ENCODE results near the gene GARIN5A.
A peak's percentile ranks its signal among the peaks of the same experiment; 100 is the strongest.
"Not testable (repeated sequence)": the region's sequence is repeated elsewhere in the genome, so short reads cannot be mapped to it uniquely, and the experiment has no call there.

GARIN5A gene

GRCh38 chr19:50447053-50447452 is 29.6 kb downstream of the GARIN5A start:
- TF ChIP-seq Cebpa-rat (IDR thresholded peaks at IDR 0.05) = no peak
- no peak overlapping the region for H3K27ac ChIP-seq
- no peak overlapping the region for H3K4me2 ChIP-seq
- H3K4me1 ChIP-seq = peaks cover 0 to 8% (median 6%) of the 10 kb centered on the region in 10 experiments; a peak in 8 of 20 replicates
- peaks cover 0 to 12% (median 0%) of the 10 kb centered on the region in 11 experiments; a peak in 6 of 22 replicates for H3K9me3 ChIP-seq (replicated peaks in 1 of 11)
- H3K36me3 ChIP-seq = no peaks in the 10 kb centered on the region
- no peak overlapping the region for H3K4me3 ChIP-seq
- H3K9ac ChIP-seq = no peak overlapping the region
- H3K27me3 ChIP-seq = no peaks in the 10 kb centered on the region
- no peaks in the 10 kb centered on the region for H4K20me1 ChIP-seq

- H3K27ac ChIP-seq = no peak overlapping the region
- peaks cover 0 to 12% (median 0%) of the 10 kb centered on the region in 11 experiments; a peak in 6 of 22 replicates for H3K9me3 ChIP-seq (replicated peaks in 1 of 11)
- TF ChIP-seq Cebpa-rat (IDR thresholded peaks at IDR 0.05) = no peak
- no peaks in the 10 kb centered on the region for H4K20me1 ChIP-seq
- no peak overlapping the region for H3K9ac ChIP-seq
- no peak overlapping the region for H3K4me3 ChIP-seq
- H3K4me1 ChIP-seq = peaks cover 0 to 4% (median 0%) of the 10 kb centered on the region in 10 experiments; a peak in 1 of 20 replicates
- no peak overlapping the region for H3K4me2 ChIP-seq
- H3K36me3 ChIP-seq = no peaks in the 10 kb centered on the region
- H3K27me3 ChIP-seq = no peaks in the 10 kb centered on the region
Observed at GRCh38 chr19:50444059-50444458, 32.6 kb downstream of the GARIN5A start.

GRCh38 chr19:50439130-50439529 is 37.5 kb downstream of the GARIN5A start:
- H3K9ac ChIP-seq; H3K9me3 ChIP-seq (replicated peaks in 1 of 11); H3K27me3 ChIP-seq; H3K4me3 ChIP-seq; H3K36me3 ChIP-seq; H3K27ac ChIP-seq; H3K4me2 ChIP-seq; H4K20me1 ChIP-seq: not testable (repeated sequence)
- H3K4me1 ChIP-seq = peaks cover 16 to 29% (median 26%) of the 10 kb centered on the region in 10 experiments

DNA sequence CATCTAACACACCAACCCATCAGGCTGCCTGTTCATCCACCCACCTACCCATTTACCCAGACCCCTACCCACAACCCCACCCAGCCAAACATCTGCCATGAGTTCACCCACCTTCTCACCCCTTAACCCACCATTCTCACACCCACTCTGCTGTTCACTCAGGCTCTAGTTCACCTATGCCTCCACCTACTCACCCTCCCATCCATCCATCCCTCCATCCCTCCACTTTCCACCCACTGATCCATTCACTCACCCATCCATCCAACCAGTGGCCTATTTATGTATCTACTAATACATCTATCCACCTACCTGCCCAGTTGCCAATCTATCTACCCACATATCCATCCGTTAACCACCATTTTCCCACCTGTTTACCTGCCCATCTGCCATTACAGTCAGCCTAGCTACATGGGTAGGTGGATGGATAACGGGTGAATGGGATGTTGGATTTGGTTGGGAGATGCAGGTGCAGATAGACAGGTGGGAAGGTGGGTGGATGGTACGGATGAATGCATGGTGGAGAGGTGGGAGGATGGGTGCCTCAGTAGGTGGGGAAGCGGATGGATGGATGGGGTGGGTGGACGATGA is 38.7 kb downstream of the GARIN5A start:
- H3K27ac ChIP-seq = no peak overlapping the region
- H3K4me2 ChIP-seq = no peak overlapping the region
- H3K4me3 ChIP-seq = no peak overlapping the region
- no peaks in the 10 kb centered on the region for H3K36me3 ChIP-seq
- H3K9ac ChIP-seq = no peak overlapping the region
- no peaks in the 10 kb centered on the region for H3K9me3 ChIP-seq (replicated peaks in 1 of 11)
- no peak for TF ChIP-seq Cebpa-rat (IDR thresholded peaks at IDR 0.05)
- peaks cover 28 to 41% (median 37%) of the 10 kb centered on the region in 10 experiments for H3K4me1 ChIP-seq
- peaks cover 0 to 3% (median 0%) of the 10 kb centered on the region in 11 experiments; a peak in 2 of 22 replicates for H4K20me1 ChIP-seq
- H3K27me3 ChIP-seq = peaks cover 0 to 17% (median 0%) of the 10 kb centered on the region in 11 experiments; a peak in 3 of 22 replicates

GRCh38 chr19:50435627-50436026 is 41.0 kb downstream of the GARIN5A start:
- Histone ChIP-seq H3K4me3 (peak overlapping the region in 2 of 10 experiments; percentile 3 to 48; a peak in 1 of 20 replicates), H3K9ac (peak overlapping the region in 9 of 11 experiments; percentile 31 to 82 (median 62); a peak in 13 of 22 replicates), H3K36me3 (no peaks in the 10 kb centered on the region), H3K4me2 (peak overlapping the region; percentile 2 to 99 (median 93); a peak in 21 of 22 replicates), H3K9me3 (replicated peaks in 1 of 11) (no peaks in the 10 kb centered on the region), H4K20me1 (peaks cover 0 to 8% (median 0%) of the 10 kb centered on the region in 11 experiments; a peak in 2 of 22 replicates), H3K27me3 (peaks cover 0 to 23% (median 0%) of the 10 kb centered on the region in 11 experiments; a peak in 3 of 22 replicates), H3K27ac (peak overlapping the region in 8 of 11 experiments; percentile 33 to 87 (median 80); a peak in 13 of 22 replicates), H3K4me1 (peaks cover 42 to 60% (median 53%) of the 10 kb centered on the region in 10 experiments)
- TF ChIP-seq Cebpa-rat (IDR thresholded peaks at IDR 0.05) = no peak

- H3K4me1 ChIP-seq = peaks cover 43 to 64% (median 57%) of the 10 kb centered on the region in 10 experiments
- H3K4me3 ChIP-seq = peak overlapping the region in 4 of 10 experiments; percentile 3 to 48 (median 35); a peak in 5 of 20 replicates
- TF ChIP-seq Cebpa-rat (IDR thresholded peaks at IDR 0.05) = no peak
- peak overlapping the region in 9 of 11 experiments; percentile 10 to 87 (median 78); a peak in 15 of 22 replicates for H3K27ac ChIP-seq
- H3K4me2 ChIP-seq = peak overlapping the region; percentile 2 to 99 (median 93); a peak in 21 of 22 replicates
- peak overlapping the region in 9 of 11 experiments; percentile 31 to 82 (median 62); a peak in 14 of 22 replicates for H3K9ac ChIP-seq
- H3K36me3 ChIP-seq = no peaks in the 10 kb centered on the region
- H4K20me1 ChIP-seq = peaks cover 0 to 8% (median 0%) of the 10 kb centered on the region in 11 experiments; a peak in 2 of 22 replicates
- peaks cover 0 to 23% (median 0%) of the 10 kb centered on the region in 11 experiments; a peak in 3 of 22 replicates for H3K27me3 ChIP-seq
- H3K9me3 ChIP-seq (replicated peaks in 1 of 11) = no peaks in the 10 kb centered on the region
Observed at GRCh38 chr19:50435221-50435620, 41.4 kb downstream of the GARIN5A start.

DNA sequence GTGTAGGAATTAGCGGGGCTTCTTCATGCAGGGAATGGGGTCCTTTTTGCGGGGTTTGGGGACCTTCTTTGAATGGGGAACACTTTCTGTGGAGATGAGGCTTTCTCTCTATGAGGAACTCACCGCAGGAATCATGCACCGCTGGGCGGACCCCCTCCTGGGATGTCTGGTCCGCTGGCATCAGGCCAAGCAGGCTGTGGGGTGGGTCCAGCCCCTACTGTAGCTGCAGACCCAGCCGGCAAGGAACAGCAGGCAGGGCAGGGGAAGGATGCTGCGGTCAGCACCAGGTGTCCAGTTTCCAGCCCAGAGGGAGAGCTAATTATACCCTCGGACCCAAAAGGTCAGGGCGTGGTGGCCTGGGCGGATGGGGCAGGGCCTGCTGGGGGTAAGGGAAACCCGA is 42.1 kb downstream of the GARIN5A start:
- peak overlapping the region in 8 of 11 experiments; percentile 59 to 89 (median 82); a peak in 18 of 22 replicates for H3K27ac ChIP-seq
- peaks cover 43 to 71% (median 64%) of the 10 kb centered on the region in 10 experiments for H3K4me1 ChIP-seq
- no peaks in the 10 kb centered on the region for H3K36me3 ChIP-seq
- peak overlapping the region in 9 of 11 experiments; percentile 21 to 82 (median 75); a peak in 15 of 22 replicates for H3K9ac ChIP-seq
- H3K27me3 ChIP-seq = peaks cover 0 to 23% (median 0%) of the 10 kb centered on the region in 11 experiments; a peak in 3 of 22 replicates
- peak overlapping the region in 8 of 10 experiments; percentile 28 to 57 (median 44); a peak in 11 of 20 replicates for H3K4me3 ChIP-seq
- H3K9me3 ChIP-seq (replicated peaks in 1 of 11) = no peaks in the 10 kb centered on the region
- TF ChIP-seq Cebpa-rat (IDR thresholded peaks at IDR 0.05) = no peak
- peak overlapping the region; percentile 82 to 99 (median 98) for H3K4me2 ChIP-seq
- peaks cover 0 to 8% (median 0%) of the 10 kb centered on the region in 11 experiments; a peak in 2 of 22 replicates for H4K20me1 ChIP-seq

DNA sequence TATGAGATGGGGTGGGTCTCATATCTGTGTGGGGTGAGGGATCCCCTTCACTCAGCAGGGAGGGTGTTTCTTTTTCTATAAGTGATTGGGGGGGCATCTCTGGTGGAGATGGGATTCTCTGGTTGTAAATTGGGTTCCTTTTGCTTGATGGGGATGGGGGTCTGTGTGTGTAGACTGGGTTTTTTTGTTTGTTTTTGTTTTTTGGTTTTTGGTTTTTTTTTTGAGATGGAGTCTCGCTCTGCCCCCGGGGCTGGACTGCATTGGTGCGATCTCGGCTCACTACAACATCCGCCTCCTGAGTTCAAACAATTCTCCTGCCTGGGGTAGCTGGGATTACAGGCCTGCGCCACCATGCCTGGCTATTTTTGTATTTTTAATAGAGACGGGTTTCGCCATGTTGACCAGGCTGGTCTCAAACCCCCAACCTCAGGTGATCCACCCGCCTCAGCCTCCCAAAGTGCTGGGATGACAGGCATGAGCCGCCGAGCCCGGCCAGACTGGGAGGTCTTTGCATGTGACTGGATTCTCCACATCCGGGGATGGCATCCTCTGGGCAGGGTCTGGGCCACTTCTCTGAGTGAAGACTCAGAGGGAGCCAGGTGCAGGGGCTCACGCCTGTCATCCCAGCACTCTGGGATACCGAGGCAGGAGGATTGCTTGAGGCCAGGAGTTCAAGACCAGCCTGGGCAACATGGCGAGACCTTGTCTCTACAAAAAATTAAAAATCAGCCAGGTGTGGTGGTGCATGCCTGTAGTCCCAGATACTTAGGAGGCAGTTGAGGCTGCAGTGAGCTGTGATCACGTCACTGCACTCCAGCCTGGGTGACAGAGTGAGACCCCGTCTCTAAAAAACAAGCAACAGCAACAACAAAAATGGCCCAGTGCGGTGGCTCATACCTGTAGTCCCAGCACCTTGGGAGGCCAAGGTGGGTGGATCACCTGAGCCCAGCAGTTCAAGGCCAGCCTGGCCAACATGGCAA is 43.2 kb downstream of the GARIN5A start:
- Histone ChIP-seq H3K9ac (peak overlapping the region in 10 of 11 experiments; percentile 73 to 87 (median 82); a peak in 18 of 22 replicates), H3K9me3 (replicated peaks in 1 of 11) (no peaks in the 10 kb centered on the region), H3K36me3 (peaks cover 0 to 7% (median 0%) of the 10 kb centered on the region in 11 experiments; a peak in 1 of 22 replicates), H4K20me1 (peaks cover 0 to 8% (median 0%) of the 10 kb centered on the region in 11 experiments; a peak in 2 of 22 replicates), H3K4me2 (peak overlapping the region; percentile 82 to 99 (median 98)), H3K4me3 (peak overlapping the region in 9 of 10 experiments; percentile 33 to 77 (median 66); a peak in 14 of 20 replicates), H3K4me1 (peaks cover 49 to 81% (median 75%) of the 10 kb centered on the region in 10 experiments), H3K27me3 (peaks cover 0 to 23% (median 0%) of the 10 kb centered on the region in 11 experiments; a peak in 3 of 22 replicates), H3K27ac (peak overlapping the region in 10 of 11 experiments; percentile 23 to 89 (median 82); a peak in 18 of 22 replicates)
- no peak for TF ChIP-seq Cebpa-rat (IDR thresholded peaks at IDR 0.05)

Measured in BLaER1 treated with 17β-estradiol and CSF1 and Interleukin-3, amounts not matched to agents 10 nM and 100 nM (cell line).